CD14-positive monocyte (primary cell): ENCODE results near the gene PEX26. TPM values are rescaled to one million over a fixed set of nuclear protein-coding genes. Genes with fewer than 3 reads are reported as not detected.
A peak's percentile ranks its signal among the peaks of the same experiment; 100 is the strongest.
"Not testable (repeated sequence)": the region's sequence is repeated elsewhere in the genome, so short reads cannot be mapped to it uniquely, and the experiment has no call there.

Experiments
- DNase-seq, 3 donors: peaks; one replicate each; pipeline ENCODE4 v3.0.0-alpha.2; 2011 to 2022
- H2AFZ ChIP-seq: 2 replicates; pipeline ENCODE4 v1.6.0; 2012; ENCODE audit warnings: mild to moderate bottlenecking, low read depth, low read length, inconsistent platforms; ENCODE audit not compliant: insufficient read depth, poor library complexity, severe bottlenecking
- H3K27ac ChIP-seq, 2 donors: 1 replicate in 1 of 2; 2 replicates in 1 of 2; pipeline ENCODE4 v1.5.1; 2012 to 2013; ENCODE audit warnings: low read length in 2 of 2, control low read depth in 1 of 2, inconsistent platforms in 1 of 2, low read depth in 1 of 2, mild to moderate bottlenecking in 1 of 2
- H3K27me3 ChIP-seq, 2 donors: one replicate each; pipeline versions ENCODE4 v1.6.0 to v1.6.1; 2011 to 2013; ENCODE audit warnings: low read length in 2 of 2; ENCODE audit not compliant: control insufficient read depth in 2 of 2, insufficient read depth in 2 of 2
- H3K36me3 ChIP-seq, 2 donors: replicated peaks in 1 of 2; 1 replicate in 1 of 2; 2 replicates in 1 of 2; pipeline versions ENCODE4 v1.5.1 to v1.6.1; 2012 to 2013; ENCODE audit warnings: low read length in 2 of 2, control low read depth in 1 of 2, inconsistent platforms in 1 of 2, mild to moderate bottlenecking in 1 of 2; ENCODE audit not compliant: insufficient read depth in 2 of 2, control insufficient read depth in 1 of 2
- H3K4me1 ChIP-seq, 2 donors: 1 replicate in 1 of 2; 2 replicates in 1 of 2; pipeline versions ENCODE4 v1.5.1 to v1.6.1; 2012 to 2013; ENCODE audit warnings: low read length in 2 of 2, control low read depth in 1 of 2, inconsistent platforms in 1 of 2, mild to moderate bottlenecking in 1 of 2, moderate library complexity in 1 of 2; ENCODE audit not compliant: insufficient read depth in 2 of 2, control insufficient read depth in 1 of 2
- H3K4me2 ChIP-seq: replicated peaks from 2 replicates; pipeline ENCODE3; 2012; ENCODE audit warnings: low read length, moderate library complexity, mild to moderate bottlenecking; ENCODE audit not compliant: poor library complexity, severe bottlenecking; ENCODE audit errors: extremely low read depth
- H3K4me3 ChIP-seq, 3 experiments: fragments of 200-600 bp in 1 of 3; sonication (generic) in 1 of 3; replicated peaks in 1 of 3; 1 replicate in 2 of 3; 2 replicates in 1 of 3; pipeline ENCODE4 v1.5.1; 2011 to 2013; ENCODE audit warnings: low read length in 3 of 3, mild to moderate bottlenecking in 3 of 3, control low read depth in 2 of 3, low read depth in 2 of 3, inconsistent platforms in 1 of 3, moderate library complexity in 1 of 3
- H3K79me2 ChIP-seq: 2 replicates; pipeline ENCODE4 v1.6.0; 2012; ENCODE audit warnings: mild to moderate bottlenecking, control low read depth, inconsistent platforms, low read length, moderate library complexity; ENCODE audit not compliant: insufficient read depth
- H3K9ac ChIP-seq: 2 replicates; pipeline ENCODE4 v1.6.0; 2017; ENCODE audit warnings: low read length, mild to moderate bottlenecking; ENCODE audit not compliant: insufficient read depth, poor library complexity, severe bottlenecking
- H3K9me3 ChIP-seq, 2 donors: replicated peaks in 1 of 2; 1 replicate in 1 of 2; 2 replicates in 1 of 2; pipeline versions ENCODE4 v1.5.1 to v1.6.1; 2012 to 2013; ENCODE audit warnings: low read length in 2 of 2, control low read depth in 1 of 2; ENCODE audit not compliant: control insufficient read depth in 1 of 2, insufficient read depth in 1 of 2
- H4K20me1 ChIP-seq: 2 replicates; pipeline ENCODE4 v1.6.0; 2012; ENCODE audit warnings: mild to moderate bottlenecking, low read length, control low read depth, moderate library complexity; ENCODE audit not compliant: insufficient read depth
- H3K27ac Mint-ChIP-seq, 7 donors: one replicate each; pipeline ENCODE4 v1.8.0; 2020; ENCODE audit warnings: mild to moderate bottlenecking in 7 of 7, mixed read lengths in 7 of 7, moderate library complexity in 6 of 7, inconsistent platforms in 2 of 7
- H3K27me3 Mint-ChIP-seq, 3 donors: one replicate each; pipeline ENCODE4 v1.8.0; 2021 to 2022; ENCODE audit warnings: low read depth in 3 of 3, mild to moderate bottlenecking in 3 of 3, mixed read lengths in 3 of 3, moderate library complexity in 3 of 3, inconsistent platforms in 1 of 3
- H3K36me3 Mint-ChIP-seq, 2 donors: one replicate each; pipeline ENCODE4 v1.8.0; 2020; ENCODE audit warnings: mixed read lengths in 2 of 2, inconsistent platforms in 1 of 2, mild to moderate bottlenecking in 1 of 2
- H3K4me1 Mint-ChIP-seq: one replicate; pipeline ENCODE4 v1.8.0; 2020; ENCODE audit warnings: mild to moderate bottlenecking, mixed read lengths
- H3K4me3 Mint-ChIP-seq, 2 donors: one replicate each; pipeline ENCODE4 v1.8.0; 2020; ENCODE audit warnings: mild to moderate bottlenecking in 2 of 2, mixed read lengths in 2 of 2, moderate library complexity in 1 of 2
- H3K9me3 Mint-ChIP-seq, 7 donors: one replicate each; pipeline ENCODE4 v1.8.0; 2020 to 2022; ENCODE audit warnings: mixed read lengths in 7 of 7, mild to moderate bottlenecking in 6 of 7, moderate library complexity in 6 of 7, inconsistent platforms in 2 of 7
- CTCF ChIP-seq: fragments of 200-600 bp; IDR thresholded peaks from one replicate; pipeline ENCODE4 v1.8.0; 2022; ENCODE audit warnings: antibody characterized with exemption, mild to moderate bottlenecking
- WGBS: methylation state at CpG from one replicate; pipeline ENCODE4 v1.1.5; 2013; ENCODE audit warnings: missing lambda C conversion rate; ENCODE audit not compliant: insufficient coverage; 5-methylcytosine and 5-hydroxymethylcytosine counted together
- intact Hi-C, 2 donors: fragments of 100-400 bp; cut with micrococcal nuclease; formaldehyde crosslinking; loops; one replicate each; pipeline versions ENCODE4 v1.15.0 to v1.15.1; 2023
- polyA plus RNA-seq, 3 donors: library from polyadenylated mRNA; depleted of rRNA in 1 of 3; unstranded in 2 of 3; stranded (reverse) in 1 of 3; fragments of 300-500 nt in 2 of 3; fragments of >200 nt in 1 of 3; fragmentation: Illumina TruSeq in 2 of 3; gene quantifications; 1 replicate in 2 of 3; 2 replicates in 1 of 3; pipeline ENCODE4 v1.2.3, GENCODE V29; 2012 to 2021

Gene PEX26
- polyA plus RNA-seq, 3 donors, result 3.4 to 8.6 (median 3.7) TPM

GRCh38 chr22:18048441-18048898 lies 29.3 kb upstream of the PEX26 start:
- H3K4me1 Mint-ChIP-seq, result peaks cover 7% of the 10 kb centered on the region
- H3K4me3 Mint-ChIP-seq, result peak overlapping the region in 1 of 2 donors; percentile 67
- no peaks in the 10 kb centered on the region for H3K36me3 Mint-ChIP-seq
- no peaks in the 10 kb centered on the region for H3K36me3 ChIP-seq
- H3K27me3 Mint-ChIP-seq, result peaks cover 12 to 20% (median 14%) of the 10 kb centered on the region in 3 donors
- H2AFZ ChIP-seq, result peak overlapping the region; percentile 35
- DNase-seq, result no peak
- no peak overlapping the region for H3K4me3 ChIP-seq
- H3K4me1 ChIP-seq, result no peaks in the 10 kb centered on the region
- intact Hi-C loops, result no loop called here
- no peaks in the 10 kb centered on the region for H3K9me3 ChIP-seq
- H4K20me1 ChIP-seq, result no peaks in the 10 kb centered on the region
- H3K27ac Mint-ChIP-seq, result peak overlapping the region in 1 of 7 donors; percentile 45
- no peak for TF ChIP-seq CTCF
- WGBS, result 58% methylated on average over 24 of the region's 29 CpGs
- H3K9me3 Mint-ChIP-seq, result peaks cover 0 to 2% (median 0%) of the 10 kb centered on the region in 7 donors
- H3K9ac ChIP-seq, result no peak overlapping the region
- H3K4me2 ChIP-seq, result no peak overlapping the region
- H3K27ac ChIP-seq, result no peak overlapping the region
- H3K79me2 ChIP-seq, result no peaks in the 10 kb centered on the region
- peaks cover 0 to 8% of the 10 kb centered on the region in 2 donors for H3K27me3 ChIP-seq

GRCh38 chr22:18050065-18050464 lies 27.7 kb upstream of the PEX26 start:
- peaks cover 0 to 8% of the 10 kb centered on the region in 2 donors for H3K27me3 ChIP-seq
- DNase-seq, result no peak
- Mint-ChIP-seq H3K27ac (no peak overlapping the region), H3K4me1 (peaks cover 7% of the 10 kb centered on the region), H3K4me3 (no peak overlapping the region), H3K27me3 (peaks cover 11 to 20% (median 12%) of the 10 kb centered on the region in 3 donors), H3K9me3 (peaks cover 0 to 2% (median 0%) of the 10 kb centered on the region in 7 donors), H3K36me3 (no peaks in the 10 kb centered on the region)
- H3K4me3 ChIP-seq, result no peak overlapping the region
- H3K4me1 ChIP-seq, result no peaks in the 10 kb centered on the region
- H4K20me1 ChIP-seq, result no peaks in the 10 kb centered on the region
- WGBS, result 100% methylated on average over 1 of the region's 5 CpGs
- no peak overlapping the region for H3K4me2 ChIP-seq
- H3K27ac ChIP-seq, result no peak overlapping the region
- no peaks in the 10 kb centered on the region for H3K9me3 ChIP-seq
- intact Hi-C loops, result no loop called here
- H3K36me3 ChIP-seq, result no peaks in the 10 kb centered on the region
- H3K79me2 ChIP-seq, result no peaks in the 10 kb centered on the region
- no peak overlapping the region for H3K9ac ChIP-seq
- no peak for TF ChIP-seq CTCF
- no peak overlapping the region for H2AFZ ChIP-seq

GRCh38 chr22:18051113-18051512 lies 26.7 kb upstream of the PEX26 start:
- intact Hi-C loops, H3K4me1 ChIP-seq, H3K4me3 Mint-ChIP-seq, H2AFZ ChIP-seq, H3K27me3 ChIP-seq, H3K9me3 Mint-ChIP-seq, H3K9me3 ChIP-seq, H3K4me1 Mint-ChIP-seq, DNase-seq, H3K9ac ChIP-seq, H3K4me3 ChIP-seq, H3K36me3 Mint-ChIP-seq, H4K20me1 ChIP-seq, H3K27ac ChIP-seq, H3K4me2 ChIP-seq, H3K27ac Mint-ChIP-seq, H3K79me2 ChIP-seq, H3K36me3 ChIP-seq: not testable (repeated sequence)
- no CpG with 5 or more reads among the region's 12 CpGs for WGBS
- peaks cover 11 to 20% (median 13%) of the 10 kb centered on the region in 3 donors for H3K27me3 Mint-ChIP-seq
